GM23248 (cell line): Measurements from ENCODE around the gene GRIPAP1.

Source experiments
- EZH2 ChIP-seq: fragments of 200-600 bp; sonication (generic); IDR thresholded peaks from 2 replicates; pipeline ENCODE4 v1.6.1; 2018; ENCODE audit warnings: antibody characterized with exemption, mild to moderate bottlenecking; ENCODE audit not compliant: insufficient read depth, poor library complexity, severe bottlenecking
- EZH2phosphoT487 ChIP-seq: fragments of 200-600 bp; sonication (generic); IDR thresholded peaks from 2 replicates; pipeline ENCODE4 v1.6.1; 2018; ENCODE audit warnings: antibody characterized with exemption, moderate library complexity, mild to moderate bottlenecking, low read depth; ENCODE audit not compliant: insufficient read depth

DNA sequence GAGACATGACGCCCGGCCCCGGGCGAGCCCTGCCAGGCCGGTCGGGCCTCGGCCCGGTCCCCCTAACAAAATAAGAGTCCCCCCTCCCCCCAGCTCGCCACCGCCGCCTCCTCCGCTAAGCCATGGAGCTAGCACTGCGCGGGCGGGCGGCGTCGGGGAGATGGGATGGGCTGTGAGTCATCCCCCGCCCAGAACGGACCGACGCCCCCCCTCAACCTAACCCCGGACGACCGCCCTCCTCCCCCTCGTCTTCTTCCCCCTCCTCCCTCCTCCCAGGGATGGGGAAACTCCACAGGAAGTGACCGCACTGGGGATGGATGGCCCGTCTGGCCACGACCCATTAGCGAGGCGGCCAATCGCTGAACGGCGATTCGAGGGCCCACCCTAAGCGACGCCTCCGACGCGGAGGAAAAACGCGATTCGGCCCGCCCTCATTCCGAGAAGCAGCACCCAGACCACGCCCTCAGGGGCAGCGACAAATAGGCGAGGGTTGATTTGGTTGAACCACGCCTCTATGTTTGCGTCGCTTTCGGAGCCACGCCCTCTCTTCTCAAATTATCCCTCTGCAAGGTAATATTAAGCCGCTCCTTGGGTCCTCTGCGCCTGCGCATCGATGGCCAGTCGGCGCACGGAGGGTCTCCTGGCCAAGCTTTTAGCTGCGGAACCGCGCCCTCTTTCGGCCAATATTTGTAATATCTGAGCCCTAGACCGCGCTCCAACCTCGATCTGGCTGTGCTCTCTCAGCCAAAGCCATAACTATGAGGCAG, 41.3 kb upstream of the GRIPAP1 start, which contains the start of gene TFE3:
- TF ChIP-seq EZH2phosphoT487 (no peak), EZH2 (no peak)
